ENCODE results near the gene KIZ. TPM values are rescaled to one million over a fixed set of nuclear protein-coding genes. Genes with fewer than 3 reads are reported as not detected.

KIZ gene
- total and polyA plus RNA-seq, 2 experiments from 2014 or later, result 13.5 to 15.4 TPM

DNA sequence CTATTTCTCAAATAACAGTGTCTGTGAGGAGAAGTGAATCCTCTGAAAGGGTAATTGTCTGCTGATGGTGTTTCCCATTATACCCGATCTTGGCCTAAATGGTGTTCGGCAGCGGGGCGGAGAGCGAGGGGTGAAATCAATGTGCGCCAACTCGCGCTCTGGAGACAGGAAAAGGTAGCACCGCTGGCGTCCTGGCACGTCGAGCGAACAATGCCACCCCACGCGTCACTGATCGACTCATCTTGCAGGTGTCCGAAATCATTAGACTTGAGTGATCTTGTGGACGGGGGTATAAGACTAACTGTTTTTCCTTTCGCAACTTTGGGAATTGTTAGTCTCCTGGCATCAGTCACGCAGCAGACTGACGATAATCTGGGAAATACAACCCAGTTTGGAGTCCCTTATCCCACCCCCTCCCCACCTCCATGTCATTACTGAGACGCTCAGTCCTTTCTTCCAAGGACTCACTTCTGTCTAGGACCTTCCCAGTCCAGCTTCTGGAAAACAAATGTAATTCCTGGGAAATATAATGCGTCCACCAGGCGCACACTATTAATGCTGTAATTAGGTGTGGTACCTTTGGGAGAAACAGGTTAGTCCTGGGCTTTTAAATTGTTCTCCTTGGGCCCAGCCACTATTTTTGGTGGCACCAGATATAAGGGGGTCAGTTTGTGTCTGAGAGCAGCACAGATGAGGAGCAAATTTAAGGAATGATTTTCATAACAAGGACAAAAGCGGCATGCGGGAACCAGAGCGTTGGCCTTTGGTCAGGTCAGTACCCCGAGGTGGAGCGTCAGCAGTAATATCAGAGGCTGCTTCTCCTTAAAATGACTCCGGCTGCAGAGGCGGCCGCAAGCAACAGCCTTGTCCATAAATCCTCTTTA, 22.1 kb upstream of the KIZ start:
- 14% methylated on average over 31 of the region's 32 CpGs for WGBS (ENCODE audit: low lambda C conversion rate, missing lambda C conversion rate)
- TF ChIP-seq EZH2 (IDR thresholded peaks at IDR 0.05; ENCODE audit: borderline replicate concordance), result peak; percentile 59
- TF ChIP-seq, protein P1, sequence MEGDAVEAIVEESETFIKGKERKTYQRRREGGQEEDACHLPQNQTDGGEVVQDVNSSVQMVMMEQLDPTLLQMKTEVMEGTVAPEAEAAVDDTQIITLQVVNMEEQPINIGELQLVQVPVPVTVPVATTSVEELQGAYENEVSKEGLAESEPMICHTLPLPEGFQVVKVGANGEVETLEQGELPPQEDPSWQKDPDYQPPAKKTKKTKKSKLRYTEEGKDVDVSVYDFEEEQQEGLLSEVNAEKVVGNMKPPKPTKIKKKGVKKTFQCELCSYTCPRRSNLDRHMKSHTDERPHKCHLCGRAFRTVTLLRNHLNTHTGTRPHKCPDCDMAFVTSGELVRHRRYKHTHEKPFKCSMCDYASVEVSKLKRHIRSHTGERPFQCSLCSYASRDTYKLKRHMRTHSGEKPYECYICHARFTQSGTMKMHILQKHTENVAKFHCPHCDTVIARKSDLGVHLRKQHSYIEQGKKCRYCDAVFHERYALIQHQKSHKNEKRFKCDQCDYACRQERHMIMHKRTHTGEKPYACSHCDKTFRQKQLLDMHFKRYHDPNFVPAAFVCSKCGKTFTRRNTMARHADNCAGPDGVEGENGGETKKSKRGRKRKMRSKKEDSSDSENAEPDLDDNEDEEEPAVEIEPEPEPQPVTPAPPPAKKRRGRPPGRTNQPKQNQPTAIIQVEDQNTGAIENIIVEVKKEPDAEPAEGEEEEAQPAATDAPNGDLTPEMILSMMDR (IDR thresholded peaks at IDR 0.05; ENCODE audit: poor library complexity), result no peak
- Histone ChIP-seq H4K20me1 (ENCODE audit: insufficient read depth, poor library complexity, severe bottlenecking) (no peaks in the 10 kb centered on the region), H3K27me3 (peaks cover 100% of the 10 kb centered on the region), H3K4me3 (no peak overlapping the region), H3K79me2 (no peaks in the 10 kb centered on the region), H2AFZ (no peak overlapping the region), H3K36me3 (replicated peaks; ENCODE audit: insufficient read depth, low read depth) (no peaks in the 10 kb centered on the region), H3K9me2 (replicated peaks; ENCODE audit: insufficient read depth) (no peaks in the 10 kb centered on the region), H3K27ac (no peak overlapping the region), H3K4me2 (no peak overlapping the region), H3K4me1 (ENCODE audit: insufficient read depth) (peaks cover 27% of the 10 kb centered on the region), H3K9me3 (ENCODE audit: low read depth) (no peaks in the 10 kb centered on the region)
- DNase-seq (ENCODE audit: low spot score), result no peak

DNA sequence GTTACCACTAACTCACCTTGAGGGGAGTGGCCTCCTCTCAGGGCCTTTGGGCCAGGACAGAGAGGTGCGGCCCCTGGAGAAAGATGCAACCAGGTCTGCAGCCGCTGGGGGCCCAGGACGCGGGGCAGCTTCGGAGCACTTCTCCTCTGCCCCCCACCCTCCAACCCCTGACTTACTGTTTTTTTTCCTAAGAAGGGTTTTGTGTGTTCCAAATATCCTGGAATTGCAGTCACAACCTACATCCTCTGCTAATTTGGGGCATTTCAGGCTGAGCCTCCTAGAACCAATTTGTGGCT, 21.5 kb upstream of the KIZ start:
- H3K79me2 ChIP-seq, result no peaks in the 10 kb centered on the region
- no peak overlapping the region for H3K27ac ChIP-seq
- no peaks in the 10 kb centered on the region for H4K20me1 ChIP-seq (ENCODE audit: insufficient read depth, poor library complexity, severe bottlenecking)
- H3K4me1 ChIP-seq (ENCODE audit: insufficient read depth), result peaks cover 27% of the 10 kb centered on the region
- H3K36me3 ChIP-seq (replicated peaks; ENCODE audit: insufficient read depth, low read depth), result no peaks in the 10 kb centered on the region
- no peaks in the 10 kb centered on the region for H3K9me2 ChIP-seq (replicated peaks; ENCODE audit: insufficient read depth)
- DNase-seq (ENCODE audit: low spot score), result no peak
- WGBS (ENCODE audit: low lambda C conversion rate, missing lambda C conversion rate), result 5% methylated on average over 5 of the region's 5 CpGs
- no peak overlapping the region for H3K4me2 ChIP-seq
- H3K27me3 ChIP-seq, result peaks cover 100% of the 10 kb centered on the region
- no peaks in the 10 kb centered on the region for H3K9me3 ChIP-seq (ENCODE audit: low read depth)
- H3K4me3 ChIP-seq, result no peak overlapping the region
- TF ChIP-seq, protein P1 (IDR thresholded peaks at IDR 0.05; ENCODE audit: poor library complexity), result no peak
- H2AFZ ChIP-seq, result no peak overlapping the region

DNA sequence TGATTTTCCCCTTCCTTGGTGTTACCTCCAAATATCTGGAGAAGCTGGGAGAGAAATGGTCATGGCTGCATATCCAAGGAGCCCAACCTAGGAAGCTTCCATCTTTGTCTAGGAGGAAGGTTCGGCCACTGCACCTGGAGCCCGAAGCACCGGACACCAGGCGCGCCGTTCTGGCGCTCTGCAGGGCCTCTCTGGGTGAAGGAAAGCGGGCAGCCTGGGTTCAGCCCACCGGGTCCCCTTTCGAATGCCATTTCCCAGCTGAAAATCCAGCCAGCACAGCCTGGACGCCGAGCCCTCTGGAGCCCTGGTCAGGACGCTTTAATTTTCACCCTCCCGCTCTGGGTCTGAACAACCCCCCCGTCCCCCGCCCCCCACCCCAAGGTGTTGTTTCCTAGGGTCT, 21.0 kb upstream of the KIZ start:
- DNase-seq (ENCODE audit: low spot score), result no peak
- Histone ChIP-seq H3K4me3 (no peak overlapping the region), H3K4me1 (ENCODE audit: insufficient read depth) (peaks cover 27% of the 10 kb centered on the region), H4K20me1 (ENCODE audit: insufficient read depth, poor library complexity, severe bottlenecking) (no peaks in the 10 kb centered on the region), H3K36me3 (replicated peaks; ENCODE audit: insufficient read depth, low read depth) (no peaks in the 10 kb centered on the region), H3K27ac (no peak overlapping the region), H2AFZ (no peak overlapping the region), H3K27me3 (peaks cover 98% of the 10 kb centered on the region), H3K9me3 (ENCODE audit: low read depth) (no peaks in the 10 kb centered on the region), H3K9me2 (replicated peaks; ENCODE audit: insufficient read depth) (no peaks in the 10 kb centered on the region), H3K4me2 (peak overlapping the region; percentile 72), H3K79me2 (no peaks in the 10 kb centered on the region)
- no peak for TF ChIP-seq EZH2 (IDR thresholded peaks at IDR 0.05; ENCODE audit: borderline replicate concordance)
- TF ChIP-seq, protein P1 (IDR thresholded peaks at IDR 0.05; ENCODE audit: poor library complexity), result no peak
- TF ChIP-seq EZH2phosphoT487 (IDR thresholded peaks at IDR 0.05; ENCODE audit: low read depth, severe bottlenecking, unreplicated experiment), result no peak
- WGBS (ENCODE audit: low lambda C conversion rate, missing lambda C conversion rate), result 13% methylated on average over 16 of the region's 16 CpGs
